ENCODE results near the gene CLDND2.

Gene CLDND2

DNA sequence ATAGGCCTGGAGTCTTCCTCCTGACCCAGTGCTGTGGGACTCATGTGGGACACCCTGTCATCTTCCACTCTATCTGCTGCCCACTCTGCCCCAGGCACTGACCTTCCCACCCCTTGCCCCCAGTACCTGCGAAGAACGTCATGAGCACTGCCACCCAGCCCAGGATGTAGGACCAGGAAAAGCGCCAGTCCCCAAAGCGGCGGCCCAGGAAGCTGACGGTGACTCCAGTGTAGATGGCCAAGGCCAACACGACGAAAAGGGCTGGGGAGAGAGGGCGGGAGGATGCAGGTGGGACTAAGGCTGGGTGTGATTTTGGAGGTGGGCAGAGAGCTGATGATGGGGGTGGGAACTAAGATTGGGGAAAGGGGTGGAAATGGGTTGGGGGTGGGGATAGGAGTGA, 11.6 kb upstream of the CLDND2 start:
- DNase-seq, result no peak

DNA sequence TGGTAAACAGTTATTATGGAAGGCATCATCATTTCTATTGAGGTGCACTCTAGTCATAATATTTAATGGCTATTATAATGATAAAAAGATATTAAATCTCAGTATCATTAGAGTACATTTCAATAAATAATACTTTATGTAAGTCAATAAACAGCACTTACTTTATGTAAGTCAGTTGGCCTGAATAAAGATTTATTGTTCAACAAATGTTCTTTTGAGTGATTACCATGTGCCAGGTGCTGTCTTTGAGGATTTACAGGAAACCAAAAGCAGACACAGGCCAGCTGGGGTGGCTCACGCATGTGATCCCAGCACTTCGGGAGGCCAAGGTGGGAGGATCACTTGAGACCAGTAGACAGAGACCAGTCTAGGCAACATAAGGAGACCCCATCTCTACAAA, 8.6 kb upstream of the CLDND2 start:
- DNase-seq, result no peak

DNA sequence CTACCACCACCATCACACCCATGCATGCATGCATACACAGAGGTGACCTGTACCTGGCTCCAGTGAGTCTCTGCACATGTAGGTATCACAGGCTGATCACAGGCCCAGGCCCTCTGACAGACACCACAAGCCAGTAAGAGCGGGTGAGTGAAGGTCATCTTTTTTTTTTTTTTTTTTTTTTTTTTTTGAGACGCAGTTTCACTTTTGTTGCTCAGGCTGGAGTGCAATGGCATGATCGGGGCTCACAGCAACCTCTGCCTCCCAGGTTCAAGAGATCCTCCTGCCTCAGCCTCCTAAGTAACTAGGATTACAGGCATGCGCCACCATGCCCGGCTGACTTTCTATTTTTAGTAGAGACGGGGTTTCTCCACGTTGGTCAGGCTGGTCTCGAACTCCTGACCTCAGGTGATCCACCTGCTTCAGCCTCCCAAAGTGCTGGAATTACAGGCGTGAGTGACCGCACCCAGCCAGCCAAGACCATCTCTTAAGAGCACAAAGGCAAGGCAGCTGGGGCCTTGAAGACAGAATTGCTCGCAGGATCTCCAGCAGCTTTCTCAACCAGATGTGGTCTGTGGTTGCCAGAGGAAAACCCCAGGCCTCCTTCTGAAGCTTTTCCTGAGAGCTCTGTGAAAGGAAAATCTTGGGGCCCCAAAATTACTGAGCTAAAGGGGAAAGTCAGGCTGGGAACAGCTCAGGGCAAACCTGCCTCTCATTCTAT, 6.9 kb upstream of the CLDND2 start:
- DNase-seq, result no peak

DNA sequence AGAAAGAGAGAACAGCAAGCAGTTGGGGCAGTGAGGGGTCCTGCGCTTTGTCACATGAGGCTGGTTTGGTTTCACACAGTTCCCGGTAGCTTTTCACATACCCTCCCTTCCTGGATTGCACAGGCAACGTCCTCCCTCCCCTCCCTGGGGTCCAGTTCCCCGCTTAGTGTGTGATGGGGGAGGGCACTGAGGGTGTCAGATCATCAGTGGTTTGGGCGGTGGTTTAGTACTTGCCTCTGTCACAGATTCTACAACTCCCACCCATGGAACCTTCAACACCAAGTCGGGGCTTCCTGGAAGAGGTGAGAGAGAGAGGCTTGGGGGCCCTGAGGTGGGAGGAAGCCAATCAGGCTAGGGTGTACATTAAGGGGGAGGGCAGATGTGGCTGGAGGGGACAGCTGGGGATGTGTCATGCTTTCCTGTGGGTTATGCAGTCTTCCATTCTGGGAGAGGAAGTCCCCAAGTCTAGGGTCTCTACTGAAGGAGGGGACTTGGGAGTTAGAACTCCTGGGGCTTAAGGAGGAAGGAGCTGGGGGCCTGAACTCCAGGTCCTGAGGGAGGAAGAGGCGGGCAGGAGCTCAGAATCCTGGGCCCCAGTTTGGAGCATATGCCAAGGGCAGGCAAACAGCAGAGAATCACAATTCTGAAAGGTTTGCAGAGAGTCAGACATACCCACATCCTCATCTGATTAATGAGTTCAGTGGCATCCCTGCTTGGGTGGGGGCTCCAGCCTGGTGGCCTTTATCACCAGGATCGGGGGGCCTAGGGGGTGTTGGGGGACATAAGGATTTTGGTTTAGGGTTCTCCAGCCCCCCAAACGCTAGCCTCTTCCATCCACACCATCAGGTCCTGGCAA, 4.1 kb upstream of the CLDND2 start, which contains the start of gene NKG7:
Gene NKG7 (minus strand): TSS at position 6 of the 856 bp plus-strand sequence. CDS start 119 bp downstream, outside the sequence.
- no peak for DNase-seq

DNA sequence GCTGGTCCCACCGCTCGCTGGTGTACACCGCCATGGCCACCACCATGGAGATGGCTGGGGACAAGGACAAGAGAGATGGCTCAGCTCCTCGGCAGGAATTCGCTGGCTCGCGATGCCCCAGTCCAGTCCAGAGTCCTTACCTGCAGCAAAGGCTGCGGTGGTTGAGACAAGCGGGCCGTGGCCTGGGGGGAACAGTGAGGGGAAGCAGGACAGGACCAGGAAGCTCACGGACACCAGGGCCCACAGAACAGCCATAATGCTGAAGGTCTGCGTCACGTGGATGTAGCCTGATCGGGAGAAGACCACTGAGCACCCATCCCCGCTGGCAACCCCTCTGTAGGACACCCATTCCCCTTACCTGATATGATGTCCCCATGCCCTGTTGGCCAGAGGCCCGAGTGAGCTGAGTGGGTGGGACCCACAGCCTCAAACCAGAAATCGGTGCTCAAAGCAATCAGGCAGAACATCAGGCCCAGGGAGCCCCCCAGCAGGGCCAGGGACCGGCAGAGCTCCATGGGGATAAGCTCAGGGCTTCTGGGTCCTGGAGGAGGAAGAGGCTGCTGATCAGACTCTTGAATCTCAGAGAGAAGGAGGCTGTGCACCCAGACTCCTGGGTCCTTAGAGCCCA, 3.3 kb upstream of the CLDND2 start:
- DNase-seq, result no peak

DNA sequence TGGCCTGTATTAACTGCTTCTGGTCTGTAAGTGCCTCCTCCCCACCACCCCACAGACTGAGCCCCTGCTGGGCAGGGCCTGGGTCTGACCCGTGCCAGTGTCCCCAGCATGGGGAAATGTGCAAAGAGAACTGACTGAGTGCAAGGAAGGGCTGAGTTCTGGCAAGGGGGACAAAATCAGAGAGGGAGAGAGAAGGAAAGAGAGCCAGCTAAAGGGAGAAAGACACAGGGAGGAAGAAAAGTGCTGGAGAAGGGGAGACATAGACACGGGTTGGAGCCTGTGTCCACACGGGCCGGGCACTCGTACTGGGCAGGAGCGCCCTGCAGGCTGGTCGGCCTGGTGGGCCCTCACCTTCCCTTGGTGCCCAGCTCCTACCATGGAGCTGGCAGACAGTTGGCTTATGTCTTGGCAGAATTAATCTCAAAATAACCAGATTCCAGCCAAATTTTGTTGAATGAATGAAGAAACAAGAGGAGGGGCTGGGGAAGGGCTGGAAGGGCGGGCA, 2.4 kb upstream of the CLDND2 start:
- no peak for DNase-seq

DNA sequence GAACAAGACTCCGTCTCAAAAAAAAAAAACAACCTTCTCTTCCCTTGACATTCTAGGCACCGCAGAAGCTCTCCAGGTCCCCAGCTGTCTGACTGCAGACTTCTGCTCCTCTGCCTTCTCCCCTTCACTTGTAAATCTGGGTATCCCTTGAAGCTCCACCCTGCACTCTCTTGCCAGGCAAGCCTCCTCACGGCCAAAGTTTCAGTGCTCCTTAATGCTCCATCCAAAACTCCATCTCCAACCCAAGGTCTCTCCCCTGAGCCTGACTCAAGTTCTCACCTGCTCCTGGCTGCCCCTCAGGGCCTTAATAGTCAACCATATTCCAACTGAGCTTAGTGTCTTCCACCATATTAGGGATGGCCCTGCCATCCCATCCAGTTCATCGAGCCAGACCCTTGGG, 1.4 kb upstream of the CLDND2 start:
- no peak for DNase-seq

DNA sequence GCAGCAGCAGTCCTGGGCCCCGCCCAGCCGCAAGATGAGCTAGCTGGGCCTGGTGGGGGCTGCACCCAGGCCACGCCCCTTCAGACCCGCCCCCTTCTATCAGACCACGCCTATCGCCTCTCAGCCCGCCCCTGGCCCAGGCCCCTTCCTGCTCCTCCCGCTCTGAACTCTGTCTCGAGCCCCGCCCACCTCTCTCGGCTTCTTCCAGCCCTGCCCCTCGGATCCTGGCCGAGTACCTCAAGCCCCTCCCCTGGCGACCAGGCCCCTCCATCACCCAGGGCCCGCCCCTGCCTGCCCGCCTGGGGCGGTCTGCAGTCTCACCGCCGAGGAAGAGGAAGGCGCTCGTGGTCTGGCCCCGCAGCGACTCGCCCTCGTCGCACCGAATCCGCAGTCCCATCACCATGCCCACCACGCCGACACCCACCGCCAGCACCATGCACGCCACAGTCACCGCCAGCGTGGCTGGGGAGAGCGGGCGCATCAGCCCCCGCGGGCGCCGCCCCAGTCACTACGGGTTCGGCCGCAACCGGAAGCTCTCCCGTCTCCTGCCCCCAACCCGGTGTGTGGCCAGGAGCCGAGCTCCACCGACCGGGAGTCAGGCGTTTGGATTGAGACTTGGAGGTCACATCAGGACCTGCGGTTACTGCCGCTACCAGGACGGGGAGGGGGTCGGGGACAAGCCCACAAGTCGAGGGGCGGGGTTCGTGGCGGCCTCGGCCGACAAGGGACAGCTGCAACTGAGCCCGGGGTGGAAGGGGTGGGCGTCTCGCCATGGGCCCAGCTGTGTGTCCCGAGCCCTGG, 1.0 kb downstream of the CLDND2 start:
- DNase-seq, result peak; percentile 96

DNA sequence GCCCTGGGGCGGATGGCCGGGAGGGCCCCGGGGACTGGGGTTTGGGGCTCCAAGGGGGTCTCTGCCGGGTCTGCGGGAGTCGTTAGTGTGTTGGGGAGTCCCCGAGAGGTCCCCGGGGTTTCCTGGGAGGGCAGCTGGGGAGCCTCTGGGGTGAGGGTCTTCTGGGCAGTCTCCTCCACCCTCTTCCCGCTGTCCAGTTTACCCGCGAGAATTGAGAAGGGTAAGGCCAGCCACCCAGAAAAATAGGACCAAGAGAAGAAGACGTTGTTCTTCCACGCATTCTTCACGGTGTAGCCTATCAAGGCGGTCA, 1.6 kb downstream of the CLDND2 start:
- no peak for DNase-seq

DNA sequence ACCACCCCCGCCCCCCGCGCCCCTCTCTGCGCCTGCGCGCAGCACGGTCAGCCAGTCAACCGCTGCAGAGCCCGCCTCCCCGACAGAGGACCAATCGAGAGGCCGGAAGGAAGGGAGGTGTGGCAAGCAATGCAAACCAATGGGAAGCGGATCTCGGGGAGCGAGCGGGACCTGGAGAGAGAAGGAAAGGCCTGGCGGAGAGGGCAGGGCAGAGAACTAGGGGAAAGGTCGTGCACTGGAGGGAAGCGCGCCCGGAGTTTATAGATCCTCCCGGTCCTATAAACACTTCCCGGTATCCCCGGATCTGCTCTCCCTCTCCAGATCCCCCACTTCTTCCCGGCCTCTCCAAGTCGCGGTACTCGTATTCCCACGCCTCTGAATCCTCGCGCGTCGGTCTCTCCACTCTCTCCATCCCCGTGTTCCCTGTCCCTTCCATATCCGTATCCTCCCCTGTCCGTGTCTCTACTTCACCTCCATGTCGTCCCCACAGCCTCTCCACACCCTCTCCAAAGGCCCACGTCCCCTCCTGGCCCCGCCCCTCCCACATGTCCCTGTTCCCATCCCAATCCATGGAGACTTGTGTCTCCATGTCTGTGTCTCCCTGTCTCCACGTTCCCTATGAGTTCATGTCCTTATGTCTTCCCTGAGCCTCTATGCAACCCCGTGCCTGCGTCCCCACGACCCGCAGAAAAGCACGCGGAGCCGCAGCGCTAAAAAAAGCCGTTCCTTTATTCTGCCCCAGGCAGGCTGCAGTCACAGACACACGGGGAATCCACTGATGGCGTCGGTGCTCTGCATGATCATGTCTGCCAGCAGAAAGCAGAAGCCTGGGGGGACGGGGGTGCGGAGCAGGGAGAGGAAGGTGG, 2.2 kb downstream of the CLDND2 start:
- peak; percentile 97 for DNase-seq

DNA sequence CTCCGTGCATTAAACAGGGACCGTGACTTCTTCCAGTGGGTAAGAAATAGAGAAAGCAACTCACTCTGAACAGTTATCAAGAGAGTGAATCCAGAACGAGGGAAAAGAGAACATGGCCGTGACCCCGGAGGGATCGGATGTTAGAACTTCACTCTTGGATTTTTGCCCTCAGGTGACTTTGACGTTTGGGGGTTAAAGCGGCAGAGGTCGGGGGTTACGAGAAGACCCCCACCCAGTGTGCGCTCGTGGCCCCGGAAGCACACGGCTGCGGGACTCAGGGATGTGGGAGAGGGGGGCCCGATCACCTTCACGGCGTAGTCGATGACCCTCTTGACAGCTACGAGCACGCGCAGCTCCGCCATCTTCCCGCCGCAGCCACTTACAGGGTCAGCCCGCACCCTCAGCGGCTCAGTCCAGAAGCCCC, 2.8 kb downstream of the CLDND2 start, which contains the start of gene ETFB:
Gene ETFB (minus strand): TSS at position 424 of the 424 bp plus-strand sequence. CDS start 62 bp downstream, at position 362.
- no peak for DNase-seq

DNA sequence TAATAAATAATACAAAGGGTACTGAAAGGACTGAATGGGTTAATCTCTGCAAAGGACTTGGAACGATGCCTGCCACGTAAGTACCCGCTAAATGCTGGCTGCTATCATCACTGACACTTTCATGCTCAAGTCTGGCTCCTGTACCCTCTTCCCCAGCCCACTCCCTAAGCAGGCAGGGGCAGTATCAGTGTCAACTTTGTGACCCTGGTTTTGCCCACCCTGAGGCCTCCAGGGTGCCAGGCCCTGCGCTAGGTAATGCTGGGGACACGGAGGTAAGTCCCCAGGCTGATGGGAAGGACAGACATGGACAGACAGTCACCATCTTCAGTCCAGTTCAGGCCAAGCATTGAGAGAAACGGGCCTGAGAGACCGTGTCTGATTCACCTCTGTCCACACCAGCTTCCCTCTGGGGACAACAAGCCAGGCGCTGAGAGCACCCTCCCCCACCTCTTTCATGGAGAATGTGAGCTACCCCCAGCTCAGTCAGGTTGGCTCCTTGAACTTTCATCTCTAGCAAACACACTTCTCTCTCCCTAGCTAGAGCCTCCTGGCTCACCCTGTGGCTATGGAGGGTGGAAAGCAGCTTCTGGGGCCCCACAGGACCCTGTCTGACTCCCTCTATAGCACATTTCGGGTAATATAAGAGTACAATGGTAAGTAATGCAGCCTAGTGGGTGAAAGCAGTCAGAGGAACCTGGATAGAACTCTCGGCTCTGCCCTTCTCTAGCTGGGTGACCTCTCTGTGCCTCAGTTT, 3.4 kb downstream of the CLDND2 start:
- no peak for DNase-seq

DNA sequence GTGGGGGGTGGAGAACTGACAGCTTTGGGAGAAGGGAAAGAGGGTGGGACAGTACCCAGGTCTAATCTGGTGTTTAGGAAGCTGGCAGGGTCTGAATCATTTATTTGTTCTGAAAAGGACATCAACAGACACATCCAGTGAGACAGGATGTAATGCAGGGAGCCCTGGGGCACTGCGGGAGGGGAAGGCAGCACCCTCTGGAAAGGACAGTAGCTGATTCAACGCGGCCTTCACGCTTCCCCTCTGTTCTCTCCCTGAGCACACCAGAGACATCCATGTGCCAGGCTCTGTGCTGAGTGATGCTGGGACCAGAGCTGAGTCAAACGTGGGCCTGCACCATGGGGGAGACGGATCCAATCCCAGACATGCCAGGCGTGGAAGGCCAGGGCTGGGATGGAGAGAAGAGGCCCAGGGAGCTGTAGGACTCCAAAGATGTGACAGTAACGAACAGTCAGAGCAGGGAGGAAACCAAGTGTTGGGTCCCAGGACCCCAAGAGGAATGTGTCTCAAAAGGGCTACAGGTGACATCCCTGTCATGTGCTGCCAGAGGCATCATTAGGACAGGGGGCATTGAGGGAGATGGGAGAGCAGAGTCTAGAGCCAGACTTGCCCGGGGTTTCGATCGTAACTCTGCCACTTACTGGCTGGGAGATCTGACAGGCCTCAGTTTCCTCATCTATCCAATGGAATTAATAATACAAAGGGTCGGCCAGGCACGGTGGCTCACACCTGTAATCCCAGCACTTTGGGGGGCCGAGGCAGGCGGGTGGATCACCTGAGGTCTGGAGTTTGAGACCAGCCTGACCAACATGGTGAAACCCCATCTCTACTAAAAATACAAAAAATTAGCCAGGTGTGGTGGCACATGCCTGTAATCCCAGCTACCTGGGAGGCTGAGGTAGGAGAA, 4.3 kb downstream of the CLDND2 start:
- DNase-seq, result no peak

DNA sequence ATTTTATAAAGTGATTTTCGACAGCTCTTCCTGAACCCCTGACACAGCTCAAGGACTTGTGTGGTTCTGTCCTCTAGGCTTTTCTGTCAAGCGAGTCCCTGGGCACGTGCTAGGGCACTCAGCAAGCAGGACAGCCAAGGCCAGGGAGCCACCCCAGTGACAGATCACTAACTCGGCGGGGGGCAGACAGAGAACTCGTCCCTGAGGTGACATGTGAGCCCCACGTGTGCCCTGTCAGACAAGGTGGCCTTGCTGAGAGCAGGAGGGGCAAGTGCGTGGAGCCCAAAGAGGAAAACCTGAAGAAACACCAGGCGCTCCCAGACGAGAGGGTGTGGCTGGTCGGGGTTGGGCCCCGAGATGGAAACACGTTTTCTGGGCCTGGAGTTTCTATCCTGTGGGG, 7.6 kb downstream of the CLDND2 start:
- DNase-seq, result no peak

DNA sequence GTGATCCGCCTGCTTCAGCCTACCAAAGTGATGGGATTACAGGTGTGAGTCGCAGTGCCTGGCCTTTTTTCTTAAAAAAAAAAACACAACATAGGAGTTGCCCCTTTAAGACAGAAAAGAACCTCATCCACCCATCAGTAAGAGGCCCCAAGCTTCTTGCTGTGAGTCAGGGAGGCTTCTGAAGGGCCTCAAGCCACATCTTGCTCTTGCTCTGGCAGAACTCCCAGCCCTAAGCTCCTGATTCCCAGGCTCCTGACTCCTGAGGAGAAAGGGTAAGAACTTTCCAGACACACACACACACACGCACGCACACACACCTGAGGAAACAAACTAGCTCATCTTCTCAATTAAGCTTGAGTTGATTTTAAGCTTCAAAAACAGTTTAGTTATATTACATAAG, 9.5 kb downstream of the CLDND2 start:
- DNase-seq, result no peak

DNA sequence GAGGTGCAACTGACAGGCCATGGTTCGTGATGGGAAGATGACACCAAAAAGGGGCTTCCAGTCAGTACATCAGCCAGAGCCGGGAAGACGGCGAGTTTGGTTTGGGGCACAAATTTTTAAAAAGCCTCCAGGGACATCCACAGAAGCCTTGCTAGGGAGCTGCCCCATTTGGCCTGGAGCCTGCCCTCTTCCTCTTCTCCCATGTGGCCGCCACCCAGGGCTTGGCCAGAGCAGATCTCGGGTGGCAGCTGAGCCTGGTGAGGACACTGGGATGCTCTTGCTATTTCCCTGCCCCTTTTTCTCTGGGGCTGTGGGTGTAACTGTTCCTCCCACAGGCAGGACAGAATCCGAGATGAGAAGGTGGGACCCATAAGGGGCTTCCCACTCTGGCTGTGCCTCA, 10.9 kb downstream of the CLDND2 start:
- no peak for DNase-seq

DNA sequence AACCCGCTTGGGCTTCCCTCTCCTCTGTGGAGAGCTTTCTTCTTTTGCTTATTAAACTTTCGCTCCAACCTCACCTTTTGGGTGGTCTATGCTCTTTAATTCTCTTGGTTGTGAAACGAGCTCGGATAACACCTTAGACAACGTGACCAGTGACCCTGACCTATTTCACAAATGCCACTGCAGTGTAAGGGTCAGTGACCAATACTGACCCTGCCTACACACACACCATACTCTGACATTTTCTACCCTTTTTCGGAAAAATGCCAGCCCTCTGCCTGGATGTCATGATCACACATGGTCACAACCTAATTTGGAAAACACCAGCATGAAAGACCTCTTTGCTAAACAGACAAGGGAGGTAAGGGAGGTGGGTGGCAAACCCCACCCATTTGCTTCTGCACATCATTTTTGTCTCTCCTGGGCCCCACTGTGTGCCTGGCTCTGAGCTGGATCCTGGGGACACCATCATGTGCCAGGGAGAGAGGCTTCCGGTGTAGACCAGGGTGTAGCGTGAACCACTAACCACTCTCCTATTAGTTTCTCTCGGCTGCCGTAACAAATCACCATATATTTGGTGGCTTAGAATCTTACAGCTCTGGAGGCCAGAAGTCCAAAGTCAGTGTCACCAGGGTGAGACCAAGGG, 12.5 kb downstream of the CLDND2 start:
- DNase-seq, result no peak

DNA sequence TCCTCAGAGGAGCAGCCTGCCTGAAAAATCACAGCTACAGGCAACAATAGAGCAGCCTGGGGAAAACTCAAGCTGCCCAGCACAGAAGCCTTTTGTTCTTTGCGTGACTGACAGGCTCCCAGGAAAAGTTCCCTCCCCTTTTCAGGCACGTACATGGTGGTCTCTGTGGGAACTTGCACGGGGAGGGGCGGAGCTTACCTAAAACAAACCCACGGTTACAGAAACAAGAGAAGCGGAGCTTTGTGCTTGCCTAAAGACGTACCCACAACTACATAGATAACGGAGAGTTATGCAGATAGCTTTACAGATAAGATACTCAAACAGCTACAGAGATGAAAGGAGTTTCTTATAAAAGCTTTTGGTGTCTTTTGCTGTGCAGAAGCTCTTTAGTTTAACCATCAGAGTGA, 14.1 kb downstream of the CLDND2 start:
- no peak for DNase-seq

DNA sequence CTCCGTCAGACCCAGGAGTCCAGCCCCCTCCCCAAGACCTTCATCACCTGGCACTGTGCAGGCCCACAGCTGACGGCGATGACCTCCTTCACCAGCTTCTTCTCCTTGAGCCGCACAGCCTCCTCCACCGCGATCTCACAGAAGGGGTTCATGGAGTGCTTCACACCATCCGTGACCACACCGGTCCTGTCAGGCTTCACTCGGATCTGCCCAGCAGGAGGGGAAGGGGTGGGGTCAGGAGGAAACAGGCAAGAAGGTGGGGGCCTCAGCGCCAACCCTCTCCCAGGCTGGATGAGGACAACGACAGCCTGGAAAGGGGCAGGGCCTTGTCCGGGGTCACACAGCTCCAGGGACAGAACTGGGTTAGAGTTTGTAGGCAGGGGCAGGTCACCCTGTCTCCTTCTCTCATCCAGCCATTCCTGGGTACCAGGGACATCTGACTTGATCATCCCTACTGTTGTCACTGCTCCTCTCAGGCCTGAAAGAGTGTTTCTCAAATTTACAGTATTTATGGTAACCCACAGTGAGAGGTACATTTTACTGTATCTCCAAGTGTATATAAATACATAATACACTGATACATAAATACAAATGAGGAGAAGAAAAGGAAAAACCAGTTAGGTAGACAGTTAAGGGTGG, 14.6 kb downstream of the CLDND2 start:
- DNase-seq, result no peak
